HG03575 (cell line): ENCODE results near the gene USP28.
"Not testable (repeated sequence)": the region's sequence is repeated elsewhere in the genome, so short reads cannot be mapped to it uniquely, and the experiment has no call there.

Source experiments
- ATAC-seq: cut with Tn5 transposase; IDR thresholded peaks from one replicate; pipeline ENCODE4 v1.9.1; 2021; ENCODE audit not compliant: unreplicated experiment, insufficient number of reproducible peaks, low FRiP score; ENCODE audit errors: extremely low read depth

Gene USP28

GRCh38 chr11:113875234-113876073 lies at the start of gene USP28:
USP28 (minus strand) TSS chr11:113875572; CDS start chr11:113875501, 71 bp downstream.
- ATAC-seq, result peak; percentile 30

- ATAC-seq, result no peak
These were observed 48.2 kb upstream of the USP28 start for GRCh38 chr11:113923572-113923971.

GRCh38 chr11:113911491-113911890 lies 36.1 kb upstream of the USP28 start:
- ATAC-seq, result not testable (repeated sequence)

GRCh38 chr11:113908098-113908497 lies 32.7 kb upstream of the USP28 start:
- no peak for ATAC-seq

GRCh38 chr11:113907681-113908080 lies 32.3 kb upstream of the USP28 start:
- ATAC-seq, result no peak

GRCh38 chr11:113907152-113907551 lies 31.8 kb upstream of the USP28 start:
- ATAC-seq, result no peak

GRCh38 chr11:113906516-113906915 lies 31.1 kb upstream of the USP28 start:
- ATAC-seq, result no peak

- no peak for ATAC-seq
These were observed 30.7 kb upstream of the USP28 start for GRCh38 chr11:113906038-113906437.

- no peak for ATAC-seq
These were observed 29.2 kb upstream of the USP28 start, which contains the start of gene HTR3B for GRCh38 chr11:113904379-113905101. HTR3B (plus strand) TSS chr11:113904796; CDS start chr11:113904934, 138 bp downstream.

- no peak for ATAC-seq
These were observed 25.8 kb upstream of the USP28 start for GRCh38 chr11:113901141-113901540.

- ATAC-seq, result no peak
These were observed 20.9 kb upstream of the USP28 start for GRCh38 chr11:113896156-113896879.

- ATAC-seq, result no peak
These were observed 20.2 kb upstream of the USP28 start for GRCh38 chr11:113895367-113896155.

GRCh38 chr11:113894421-113894996 lies 19.1 kb upstream of the USP28 start:
- no peak for ATAC-seq

- ATAC-seq, result no peak
These were observed 13.5 kb upstream of the USP28 start for GRCh38 chr11:113888848-113889247.

- no peak for ATAC-seq
These were observed 10.5 kb upstream of the USP28 start for GRCh38 chr11:113885897-113886296.

- ATAC-seq, result no peak
These were observed 9.0 kb upstream of the USP28 start for GRCh38 chr11:113884361-113884836.

- ATAC-seq, result no peak
These were observed 6.5 kb upstream of the USP28 start for GRCh38 chr11:113881856-113882255.

- ATAC-seq, result no peak
These were observed 5.6 kb upstream of the USP28 start for GRCh38 chr11:113880971-113881370.
